Measurements from ENCODE around the gene DICER1. TPM values are rescaled to one million over a fixed set of nuclear protein-coding genes. Genes with fewer than 3 reads are reported as not detected.

Gene DICER1
- polyA plus RNA-seq, 10 donors = 32.6 to 52.1 (median 42.4) TPM

DNA sequence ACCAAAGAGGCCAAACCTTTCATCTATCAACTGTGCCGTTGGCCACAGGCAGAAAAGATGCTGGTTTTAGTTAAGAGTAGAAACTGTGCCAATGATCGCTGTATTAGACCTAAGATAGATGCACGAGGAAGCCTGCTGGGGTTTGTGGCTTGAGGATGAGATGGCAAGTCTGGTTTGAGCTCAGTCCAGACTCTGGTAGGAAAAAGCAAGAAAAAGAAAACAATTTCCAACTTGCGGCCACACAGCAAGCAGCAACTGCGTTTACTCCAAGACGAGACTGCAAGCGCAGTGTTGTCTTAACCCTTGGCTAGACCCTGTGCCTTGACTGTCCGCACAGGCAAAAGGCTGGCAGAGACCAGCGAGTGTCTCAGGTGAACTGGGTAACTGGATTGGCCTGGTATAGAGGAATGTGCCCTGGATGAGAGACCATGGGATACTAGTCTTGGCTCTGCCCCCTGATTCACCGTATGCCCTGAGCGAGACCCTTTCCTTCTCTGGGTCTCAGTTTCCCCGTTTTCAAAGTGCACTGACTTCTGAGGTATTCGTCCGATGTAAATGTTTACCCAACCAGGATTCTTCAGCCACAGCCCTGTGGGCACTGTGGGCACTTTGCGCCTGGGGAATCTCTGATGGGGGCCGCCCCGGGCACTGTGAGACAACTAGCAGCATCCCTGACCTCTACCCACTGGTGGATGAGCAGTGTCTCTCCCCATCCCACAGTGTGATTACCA, 113.4 kb downstream of the DICER1 start:
- DNase-seq = no peak

DNA sequence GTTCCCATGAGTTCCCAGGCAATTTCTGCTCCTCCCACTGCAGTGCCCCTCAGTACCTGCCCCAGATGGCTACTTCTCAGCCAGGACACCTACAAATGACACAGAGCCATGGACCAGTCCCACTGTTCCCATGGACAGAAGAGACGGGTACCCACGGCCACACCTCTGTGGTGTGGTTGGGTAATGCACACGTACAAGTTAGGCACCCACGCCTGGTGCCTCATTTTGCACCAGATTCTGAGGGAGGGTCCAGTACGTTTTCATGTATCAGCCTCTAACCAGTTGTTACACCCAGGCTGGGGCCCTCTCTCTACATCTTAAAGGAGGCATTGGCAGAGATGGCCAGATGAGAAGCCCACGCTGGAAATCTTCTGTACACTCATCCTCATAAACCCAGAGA, 114.0 kb downstream of the DICER1 start:
- no peak for DNase-seq

DNA sequence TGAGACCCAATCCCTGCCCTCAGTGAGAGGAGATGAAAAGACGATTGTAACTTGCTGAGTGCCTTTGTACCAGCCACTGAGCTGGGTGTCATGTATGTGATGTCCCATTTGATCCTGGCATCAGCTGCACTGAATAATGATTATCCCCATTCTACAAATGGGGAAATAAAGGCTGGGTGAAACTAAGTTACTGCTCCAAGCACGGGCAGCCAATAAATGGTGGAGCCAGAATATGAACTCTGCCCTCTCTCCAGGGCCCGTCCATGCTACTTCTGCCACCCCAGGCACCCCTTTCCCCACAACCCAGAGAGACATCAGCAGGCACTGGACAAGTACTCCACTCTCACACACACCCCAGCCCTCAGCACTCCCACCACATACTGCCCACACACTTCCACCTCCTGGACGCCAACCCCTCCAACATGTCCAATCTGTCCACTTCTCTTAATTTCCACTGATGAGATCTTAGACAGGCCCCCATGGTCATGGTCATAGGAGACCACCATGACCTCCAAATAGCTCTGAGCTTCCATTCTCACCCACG, 115.8 kb downstream of the DICER1 start:
- no peak for DNase-seq

DNA sequence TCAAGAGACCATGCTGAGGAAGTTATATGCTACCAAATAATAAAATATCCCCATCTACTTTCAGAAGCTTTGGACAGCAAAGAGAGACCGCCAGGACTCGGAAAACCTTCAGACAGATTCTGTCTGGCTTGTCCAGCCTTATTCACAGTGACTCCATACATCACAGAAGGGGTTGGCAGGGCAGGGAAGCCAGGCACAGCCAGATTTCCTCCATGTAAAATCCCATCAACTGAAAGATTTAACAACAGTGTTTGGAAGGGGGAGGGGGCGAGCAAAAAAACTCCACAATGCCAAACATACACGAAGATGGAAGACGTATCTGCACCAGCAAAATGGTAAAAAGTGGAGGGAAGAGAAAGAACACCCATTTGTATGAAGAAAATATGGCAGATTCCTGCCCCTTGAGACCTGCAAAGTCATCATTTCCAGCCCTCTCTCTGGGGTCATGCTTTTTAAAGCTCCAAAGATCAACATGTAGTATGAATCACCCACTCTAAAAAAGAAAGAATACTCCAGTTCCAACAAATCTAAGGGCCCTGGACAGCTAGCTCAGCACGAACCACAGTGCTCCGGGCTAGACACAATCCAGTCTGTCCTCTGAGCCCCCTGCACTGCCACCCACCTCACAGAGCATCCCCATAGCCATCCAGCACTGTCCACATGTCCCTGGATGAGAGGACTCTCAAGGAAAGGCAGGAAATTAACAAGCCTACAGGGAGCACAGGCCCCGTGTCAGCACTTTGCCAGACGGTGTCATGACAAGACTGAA, 116.4 kb downstream of the DICER1 start:
- no peak for DNase-seq

DNA sequence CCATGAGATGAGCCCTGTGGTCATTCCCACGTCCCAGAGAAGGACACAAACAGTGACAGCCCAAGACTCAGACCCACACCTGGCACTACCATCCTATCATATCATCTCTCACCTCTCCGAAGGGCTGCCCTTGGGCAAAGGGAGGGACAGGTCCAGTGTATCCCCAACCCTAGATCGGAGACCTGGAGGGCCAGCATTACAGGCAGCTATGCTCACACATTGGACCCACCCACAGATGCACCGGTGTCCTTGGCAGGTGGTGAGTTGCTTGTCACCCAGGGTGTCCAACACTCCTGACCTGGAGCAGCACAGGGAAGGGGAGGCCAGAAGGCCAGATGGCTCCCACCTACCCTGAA, 117.4 kb downstream of the DICER1 start:
- no peak for DNase-seq

DNA sequence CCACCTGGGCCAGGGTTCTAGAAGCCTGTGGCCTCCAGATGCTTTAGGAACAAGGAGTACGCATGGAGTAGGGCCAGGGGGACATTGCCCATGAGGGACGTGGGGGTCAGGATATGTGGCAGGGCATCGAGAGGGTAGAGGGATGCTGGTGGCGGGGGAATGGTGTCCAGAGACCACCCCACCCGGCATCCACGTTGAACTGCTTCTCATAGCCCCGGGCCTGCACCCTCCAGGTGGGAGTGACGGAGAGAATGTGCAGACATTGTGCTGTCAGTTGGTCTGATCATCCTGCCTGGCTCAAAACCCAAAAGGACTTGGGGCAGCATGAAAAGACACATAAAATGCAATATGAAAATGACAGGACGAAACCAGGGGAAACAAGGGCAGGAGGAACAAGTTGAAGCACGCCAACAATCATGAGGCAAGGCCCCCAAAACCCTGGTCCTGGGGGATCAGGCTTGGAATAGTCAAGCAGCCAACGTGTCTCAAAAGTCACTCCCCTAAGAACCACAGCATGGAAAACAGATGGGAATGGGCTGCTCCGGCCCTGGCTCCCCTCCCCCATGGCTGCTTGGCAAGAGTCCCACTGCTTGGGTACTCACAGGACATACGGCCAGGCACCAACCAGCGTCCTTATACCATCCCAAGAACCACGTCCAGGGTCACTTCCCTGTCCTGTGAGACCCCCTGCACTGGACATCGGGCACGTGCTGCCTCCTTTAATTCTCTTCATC, 117.9 kb downstream of the DICER1 start:
- DNase-seq = no peak

DNA sequence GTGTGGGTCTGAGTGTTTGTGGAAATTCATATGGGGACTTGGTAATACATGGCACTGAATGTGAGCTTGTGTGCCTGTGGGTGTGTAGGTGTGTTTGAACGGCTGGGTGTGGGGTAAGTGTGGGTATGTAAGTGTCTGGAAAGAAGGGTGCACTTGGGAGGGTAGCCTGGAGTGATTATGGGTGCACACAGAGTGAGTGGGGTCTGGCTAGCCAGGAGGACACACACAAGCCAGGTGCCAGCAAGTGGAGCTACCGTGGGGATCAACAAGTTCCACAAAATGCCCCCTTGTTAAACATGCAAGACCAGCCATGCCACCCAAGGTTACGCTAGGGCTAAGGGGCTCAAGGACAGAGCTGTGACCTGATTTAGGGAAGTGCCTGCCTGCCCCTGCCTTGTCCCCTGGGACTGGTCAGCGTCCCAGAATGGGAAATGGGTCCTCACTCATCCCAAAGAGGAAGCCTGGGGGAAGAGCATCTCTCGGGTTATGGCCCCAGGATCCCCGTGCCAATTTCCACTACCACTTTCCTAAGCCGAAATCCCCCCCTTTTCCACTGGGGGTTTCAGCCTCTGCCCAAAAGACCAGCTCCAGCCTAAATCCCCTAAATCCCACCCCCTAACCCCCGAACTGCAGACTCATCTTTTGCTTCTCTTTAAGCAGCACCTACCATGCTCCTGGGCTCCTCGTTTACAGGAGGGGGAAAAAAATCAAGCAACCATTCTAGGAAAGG, 118.6 kb downstream of the DICER1 start:
- no peak for DNase-seq

DNA sequence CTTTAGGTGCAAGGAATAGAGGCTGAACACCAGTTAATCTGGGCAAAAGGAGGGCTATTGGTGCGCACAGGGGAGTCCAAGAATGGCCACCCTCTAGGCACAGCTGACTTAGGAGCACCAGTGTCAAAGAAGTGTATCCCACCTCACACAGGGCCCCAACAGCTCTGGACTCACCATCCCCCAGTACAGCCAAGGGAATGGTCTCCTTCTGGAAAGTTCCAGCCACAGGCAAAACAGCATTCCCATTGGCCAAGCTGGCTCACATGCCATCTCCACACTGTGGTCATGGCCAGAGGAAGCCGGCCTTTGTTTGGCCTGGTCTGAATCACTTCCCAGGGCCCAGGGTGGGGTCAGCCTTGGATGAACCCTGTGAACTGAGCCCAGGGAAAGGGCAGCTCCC, 120.1 kb downstream of the DICER1 start:
- DNase-seq = no peak

Other genes starting within 250 kb of the DICER1 start
- gene CLMN, start 162.4 kb upstream of the DICER1 start, polyA plus RNA-seq (ENCODE audit: insufficient read length in 10 of 10) = 1 to 10 TPM; 1.6 to 4.6 (median 3.0) TPM

All from muscle of back (tissue), 11 donors.